SU-DHL-6 (cell line): ENCODE data around the gene RTN4.

Experiments used
- H2AFZ ChIP-seq: fragments of 200-600 bp; sonication (generic); 2 replicates; pipeline ENCODE4 v1.6.1; 2014; ENCODE audit warnings: low read depth, mild to moderate bottlenecking, moderate library complexity, mixed read lengths, antibody characterized with exemption, low read length; ENCODE audit not compliant: severe bottlenecking
- H3F3A ChIP-seq: fragments of 200-600 bp; shearing (Covaris generic); 2 replicates; pipeline ENCODE4 v1.6.0; 2016; ENCODE audit warnings: antibody characterized with exemption, mild to moderate bottlenecking; ENCODE audit not compliant: insufficient read depth
- H3K27ac ChIP-seq: fragments of 200-600 bp; sonication (generic); 2 replicates; pipeline ENCODE4 v1.5.1; 2016; ENCODE audit warnings: low read depth, mild to moderate bottlenecking, low read length, moderate library complexity, mixed read lengths
- H3K27me3 ChIP-seq: fragments of 200-600 bp; sonication (generic), shearing (Covaris generic); 2 replicates; pipeline ENCODE4 v1.6.0; 2014; ENCODE audit warnings: mild to moderate bottlenecking, low read length
- H3K36me3 ChIP-seq: fragments of 200-600 bp; sonication (generic); 2 replicates; pipeline ENCODE4 v1.6.1; 2014; ENCODE audit warnings: mild to moderate bottlenecking, low read length, mixed read lengths
- H3K4me2 ChIP-seq: fragments of 300-600, 200-600 bp; shearing (Covaris generic), sonication (generic); 2 replicates; pipeline ENCODE4 v1.6.0; 2014; ENCODE audit warnings: low read length, low read depth, mild to moderate bottlenecking; ENCODE audit not compliant: poor library complexity, severe bottlenecking
- H3K4me3 ChIP-seq: fragments of 200-600 bp; sonication (generic); 2 replicates; pipeline ENCODE4 v1.5.1; 2014; ENCODE audit warnings: antibody characterized with exemption, low read length, mild to moderate bottlenecking, mixed read lengths; ENCODE audit not compliant: insufficient read depth, poor library complexity, severe bottlenecking
- H3K79me2 ChIP-seq: fragments of 200-600 bp; sonication (generic); 2 replicates; pipeline ENCODE4 v1.6.1; 2014; ENCODE audit warnings: mild to moderate bottlenecking, low read length, moderate library complexity; ENCODE audit not compliant: insufficient read depth
- H3K9ac ChIP-seq: fragments of 200-600 bp; sonication (generic); 2 replicates; pipeline ENCODE4 v1.7.0; 2014; ENCODE audit warnings: mild to moderate bottlenecking, low read length
- H3K9me2 ChIP-seq: fragments of 200-600 bp; sonication (generic); replicated peaks from 2 replicates; pipeline ENCODE4 v1.6.1; 2014; ENCODE audit warnings: low read length; ENCODE audit not compliant: insufficient read depth
- H3K9me3 ChIP-seq: fragments of 200-600 bp; sonication (generic); 2 replicates; pipeline ENCODE4 v1.6.1; 2014; ENCODE audit warnings: low read length, mixed read lengths; ENCODE audit not compliant: insufficient read depth
- H4K20me1 ChIP-seq: fragments of 200-600 bp; sonication (generic); 2 replicates; pipeline ENCODE4 v1.6.1; 2014; ENCODE audit warnings: low read depth, mild to moderate bottlenecking, antibody characterized with exemption, low read length, moderate library complexity, mixed read lengths
- CTCF ChIP-seq: fragments of 200-600 bp; sonication (generic); IDR thresholded peaks from one replicate; pipeline ENCODE4 v1.5.1; 2017; ENCODE audit warnings: antibody characterized with exemption, mild to moderate bottlenecking, low read length, moderate library complexity; ENCODE audit not compliant: insufficient read depth, poor library complexity, severe bottlenecking
- EZH2phosphoT487 ChIP-seq: fragments of 200-600 bp; sonication (generic), shearing (Covaris generic); conservative IDR thresholded peaks from 2 replicates; pipeline ENCODE4 v1.6.1; 2018; ENCODE audit warnings: mild to moderate bottlenecking, antibody characterized with exemption, low read length, moderate library complexity, mixed read lengths

The RTN4 gene

GRCh38 chr2:54936766-54937165 lies 113.5 kb downstream of the RTN4 start:
- H3K4me2 ChIP-seq: no peak overlapping the region
- TF ChIP-seq CTCF (no peak), EZH2phosphoT487 (no peak)

GRCh38 chr2:54935389-54935788 lies 114.9 kb downstream of the RTN4 start:
- H3K79me2 ChIP-seq: no peaks in the 10 kb centered on the region
- TF ChIP-seq EZH2phosphoT487: no peak
- TF ChIP-seq CTCF: no peak
- H3K4me2 ChIP-seq: no peak overlapping the region
- H3K27ac ChIP-seq: no peak overlapping the region
- no peak overlapping the region for H3K4me3 ChIP-seq
- H3K36me3 ChIP-seq: 0 out of 2 replicates have a peak, but pooled peaks cover 7% of the 10 kb centered on the region
- no peaks in the 10 kb centered on the region for H3F3A ChIP-seq
- H3K9ac ChIP-seq: no peak overlapping the region
- H3K9me2 ChIP-seq: no peaks in the 10 kb centered on the region
- no peaks in the 10 kb centered on the region for H4K20me1 ChIP-seq
- no peaks in the 10 kb centered on the region for H3K27me3 ChIP-seq
- no peaks in the 10 kb centered on the region for H3K9me3 ChIP-seq
- no peak overlapping the region for H2AFZ ChIP-seq

More at GRCh38 chr2:54936766-54937165, 113.5 kb downstream of the RTN4 start:
- H3K9me2 ChIP-seq: no peaks in the 10 kb centered on the region
- H2AFZ ChIP-seq: no peak overlapping the region
- no peak overlapping the region for H3K9ac ChIP-seq
- H3F3A ChIP-seq: no peaks in the 10 kb centered on the region
- no peaks in the 10 kb centered on the region for H3K79me2 ChIP-seq
- no peaks in the 10 kb centered on the region for H4K20me1 ChIP-seq
- H3K27me3 ChIP-seq: no peaks in the 10 kb centered on the region
- 0 out of 2 replicates have a peak, but pooled peaks cover 7% of the 10 kb centered on the region for H3K36me3 ChIP-seq
- H3K4me3 ChIP-seq: no peak overlapping the region
- H3K27ac ChIP-seq: no peak overlapping the region
- H3K9me3 ChIP-seq: no peaks in the 10 kb centered on the region

GRCh38 chr2:54931473-54931872 lies 118.8 kb downstream of the RTN4 start:
- H3K9ac ChIP-seq: no peak overlapping the region
- H2AFZ ChIP-seq: no peak overlapping the region
- H4K20me1 ChIP-seq: no peaks in the 10 kb centered on the region
- H3K9me3 ChIP-seq: no peaks in the 10 kb centered on the region
- no peaks in the 10 kb centered on the region for H3K9me2 ChIP-seq
- H3F3A ChIP-seq: no peaks in the 10 kb centered on the region
- H3K27ac ChIP-seq: no peak overlapping the region
- H3K4me2 ChIP-seq: no peak overlapping the region
- H3K79me2 ChIP-seq: no peaks in the 10 kb centered on the region
- TF ChIP-seq CTCF: no peak
- no peaks in the 10 kb centered on the region for H3K27me3 ChIP-seq
- 0 out of 2 replicates have a peak, but pooled peaks cover 5% of the 10 kb centered on the region for H3K36me3 ChIP-seq
- H3K4me3 ChIP-seq: no peak overlapping the region
